DOHH2 (cell line): ENCODE data around the gene PHF8.

ENCODE experiments used
- CTCF ChIP-seq: fragments of 200-600 bp; sonication (generic); IDR thresholded peaks from one replicate; pipeline ENCODE4 v1.5.1; 2014; ENCODE audit warnings: antibody characterized with exemption, mild to moderate bottlenecking, low read depth, low read length; ENCODE audit not compliant: poor library complexity, severe bottlenecking
- EZH2phosphoT487 ChIP-seq: fragments of 200-600 bp; sonication (generic); IDR thresholded peaks from 2 replicates; pipeline ENCODE4 v1.6.1; 2017; ENCODE audit warnings: borderline replicate concordance, mild to moderate bottlenecking, antibody characterized with exemption, low read length, moderate library complexity, mixed read lengths

GRCh38 chrX:53969540-53969939, 74.7 kb downstream of the PHF8 start:
- TF ChIP-seq EZH2phosphoT487: no peak
- no peak for TF ChIP-seq CTCF
